HepG2 (cell line): Measurements from ENCODE around the gene ZBP1. TPM values are rescaled to one million over a fixed set of nuclear protein-coding genes. Genes with fewer than 3 reads are reported as not detected.

Experiments
- ASH2L ChIP-seq: fragments of 300-600, 200-600 bp; sonication (generic); IDR thresholded peaks from 2 replicates; pipeline ENCODE4 v1.7.0; 2017; ENCODE audit warnings: low read depth, mild to moderate bottlenecking, moderate library complexity, mixed read lengths, low read length; ENCODE audit not compliant: insufficient read length
- FLYWCH1 ChIP-seq: sonication (generic); formaldehyde crosslinking; IDR thresholded peaks from 2 replicates; pipeline ENCODE4 v1.8.1; 2023; ENCODE audit warnings: mild to moderate bottlenecking, missing genetic modification reagents
- JARID2 ChIP-seq: sonication (generic); formaldehyde crosslinking; IDR thresholded peaks from 2 replicates; pipeline ENCODE4 v1.8.1; 2023; ENCODE audit warnings: missing genetic modification reagents, inconsistent platforms; ENCODE audit not compliant: insufficient replicate concordance
- LCORL ChIP-seq, 2 experiments: fragments of 450-650 bp in 1 of 2; sonication (generic) in 1 of 2; formaldehyde crosslinking in 1 of 2; IDR thresholded peaks; 2 replicates each; pipeline versions ENCODE4 v1.5.0 to v1.6.1; 2017 to 2020; ENCODE audit warnings: antibody characterized with exemption in 1 of 2, missing genetic modification reagents in 1 of 2
- MAZ ChIP-seq, 2 experiments: sonication (generic) in 1 of 2; formaldehyde crosslinking in 1 of 2; IDR thresholded peaks; 2 replicates each; pipeline versions ENCODE4 v1.5.0 to v1.6.1; 2012 to 2020; ENCODE audit warnings: low read depth in 2 of 2, mild to moderate bottlenecking in 2 of 2, borderline replicate concordance in 1 of 2, improper control_type of control experiment in 1 of 2, low read length in 1 of 2, missing genetic modification reagents in 1 of 2, moderate library complexity in 1 of 2
- NFE2L2 ChIP-seq: fragments of 150-350 bp; IDR thresholded peaks from 2 replicates; pipeline ENCODE4 v1.6.1; 2014; ENCODE audit warnings: low read length
- NFKBIZ ChIP-seq: IDR thresholded peaks from 2 replicates; pipeline ENCODE4 v1.6.1; 2018; ENCODE audit warnings: missing genetic modification reagents, missing compliant biosample characterization
- NRL ChIP-seq: sonication (generic); formaldehyde crosslinking; IDR thresholded peaks from 2 replicates; pipeline ENCODE4 v1.5.0; 2020; ENCODE audit warnings: missing genetic modification reagents, mild to moderate bottlenecking, moderate library complexity, borderline replicate concordance
- PAWR ChIP-seq: sonication (generic); formaldehyde crosslinking; IDR thresholded peaks from 2 replicates; pipeline ENCODE4 v1.4.0; 2020; ENCODE audit warnings: missing genetic modification reagents, mild to moderate bottlenecking, borderline replicate concordance
- SNAPC2 ChIP-seq: sonication (generic); formaldehyde crosslinking; IDR thresholded peaks from 2 replicates; pipeline ENCODE4 v1.8.1; 2022; ENCODE audit warnings: mild to moderate bottlenecking, missing genetic modification reagents
- U2AF1 ChIP-seq: fragments of 200-400 bp; formaldehyde crosslinking; optimal IDR thresholded peaks from 2 replicates; pipeline ENCODE3; 2017; ENCODE audit warnings: mild to moderate bottlenecking, low read depth, low read length
- ZBTB26 ChIP-seq: IDR thresholded peaks from 2 replicates; pipeline ENCODE4 v1.6.1; 2016; ENCODE audit warnings: missing compliant biosample characterization, missing genetic modification reagents, borderline replicate concordance
- ZFYVE20 ChIP-seq: sonication (generic); formaldehyde crosslinking; IDR thresholded peaks from 2 replicates; pipeline ENCODE4 v1.8.0; 2023; ENCODE audit warnings: low read depth, mild to moderate bottlenecking, moderate library complexity, missing genetic modification reagents, borderline replicate concordance
- ZZZ3 ChIP-seq: sonication (generic); formaldehyde crosslinking; IDR thresholded peaks from 2 replicates; pipeline ENCODE4 v1.4.0; 2020; ENCODE audit warnings: missing genetic modification reagents, mild to moderate bottlenecking, borderline replicate concordance
- polyA plus RNA-seq, 8 experiments: library from polyadenylated mRNA; depleted of rRNA in 3 of 8; stranded (reverse) in 7 of 8; unstranded in 1 of 8; fragments of >200 nt; fragmentation: Illumina TruSeq in 4 of 8; extraction: Trizol in 4 of 8; gene quantifications; 2 replicates each; pipeline versions ENCODE4 v1.2.1 to v1.2.3, GENCODE V29; 2011 to 2016; ENCODE audit warnings: low read depth in 4 of 8, missing spikeins in 1 of 8, mixed read lengths in 1 of 8; ENCODE audit not compliant: insufficient read depth in 1 of 8
- total RNA-seq, 5 experiments: library from RNA; depleted of rRNA; stranded (reverse); fragments of >200 nt; fragmentation: Illumina TruSeq; extraction: Trizol; gene quantifications; 2 replicates each; pipeline ENCODE4 v1.2.3, GENCODE V29; 2016; ENCODE audit warnings: low read depth in 1 of 5
- TF ChIP-seq, protein P1 (sequence below): IDR thresholded peaks from 2 replicates; pipeline ENCODE4 v1.6.1; 2016; ENCODE audit warnings: control low read depth
- TF ChIP-seq, protein P2 (sequence below): sonication (generic); formaldehyde crosslinking; IDR thresholded peaks from 2 replicates; pipeline ENCODE4 v1.4.0; 2020; ENCODE audit warnings: missing genetic modification reagents
- TF ChIP-seq, protein P3 (sequence below): sonication (generic); formaldehyde crosslinking; IDR thresholded peaks from 2 replicates; pipeline ENCODE4 v1.4.0; 2020; ENCODE audit warnings: missing genetic modification reagents, borderline replicate concordance
- TF ChIP-seq, protein P4 (sequence below), 2 experiments: sonication (generic) in 1 of 2; formaldehyde crosslinking in 1 of 2; IDR thresholded peaks; 2 replicates each; pipeline versions ENCODE4 v1.4.0 to v1.6.1; 2018 to 2020; ENCODE audit warnings: missing genetic modification reagents in 2 of 2, borderline replicate concordance in 1 of 2, low read depth in 1 of 2, mild to moderate bottlenecking in 1 of 2, missing biosample characterization in 1 of 2

Gene ZBP1
- total and polyA plus RNA-seq, 2 of the 13 experiments (the other 11 are each of a cell fraction or from before 2014, with no cell fraction given) = not detected

DNA sequence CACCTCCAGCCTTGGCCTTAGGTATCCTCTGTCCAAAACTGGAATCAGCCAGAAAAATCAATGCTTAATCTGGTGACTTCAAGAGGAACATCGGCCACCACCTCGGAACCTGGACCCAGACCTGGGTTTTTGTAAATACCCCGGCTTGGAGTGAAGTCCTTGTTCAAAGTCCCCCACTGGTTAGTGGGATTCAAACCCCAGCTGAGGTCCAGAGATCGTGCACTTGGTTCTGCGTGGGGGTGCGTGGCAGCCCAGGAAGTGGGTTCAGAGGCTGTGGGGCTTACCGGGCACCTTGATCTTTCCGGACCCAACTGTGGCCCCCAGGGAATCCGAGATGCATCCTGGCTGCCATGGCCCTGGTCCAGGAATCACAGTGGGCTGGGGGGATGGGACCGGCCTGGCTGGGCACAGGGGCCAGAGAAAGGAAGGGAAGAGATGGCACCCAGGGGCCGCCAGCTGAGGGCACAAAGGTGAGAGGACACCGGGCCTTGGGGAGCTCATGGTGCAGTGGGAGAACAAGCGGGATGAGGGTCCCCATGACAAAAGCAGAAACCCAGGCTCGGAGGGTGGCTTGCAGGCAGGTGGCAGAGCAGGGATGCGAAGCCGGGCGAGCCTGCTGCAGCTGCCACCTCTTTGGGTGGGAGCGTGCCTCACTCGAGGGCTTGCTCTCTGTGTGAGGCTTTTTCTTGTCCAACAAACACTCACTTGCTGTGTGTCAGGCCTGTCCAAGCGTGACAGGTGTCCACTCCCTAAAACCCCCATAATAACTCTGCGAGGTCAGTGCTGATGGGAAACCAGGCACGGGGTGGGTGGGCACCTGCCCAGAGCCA is 27.7 kb downstream of the ZBP1 start (continued):
- TF ChIP-seq FLYWCH1 (CRISPR knock-in tag) (no peak), ASH2L (no peak), LCORL (IDR thresholded peaks at IDR 0.05) (no peak), LCORL (CRISPR knock-in tag; IDR thresholded peaks at IDR 0.05) (peak; percentile 92), ZFYVE20 (CRISPR knock-in tag) (no peak), NRL (CRISPR knock-in tag) (peak; percentile 74), ZZZ3 (CRISPR knock-in tag) (peak; percentile 82; the same call in 1 of the 2 replicates), JARID2 (CRISPR knock-in tag) (no peak), NFKBIZ (CRISPR knock-in tag) (no peak), U2AF1 (no peak), MAZ (IDR thresholded peaks at IDR 0.05; ENCODE audit: borderline replicate concordance, low read depth, low read length) (no peak), MAZ (CRISPR knock-in tag; IDR thresholded peaks at IDR 0.05; ENCODE audit: low read depth) (no peak; the same call in 1 of the 2 replicates), SNAPC2 (CRISPR knock-in tag) (no peak), PAWR (CRISPR knock-in tag) (no peak), NFE2L2 (no peak), ZBTB26 (CRISPR knock-in tag) (no peak)
- TF ChIP-seq, protein P1, sequence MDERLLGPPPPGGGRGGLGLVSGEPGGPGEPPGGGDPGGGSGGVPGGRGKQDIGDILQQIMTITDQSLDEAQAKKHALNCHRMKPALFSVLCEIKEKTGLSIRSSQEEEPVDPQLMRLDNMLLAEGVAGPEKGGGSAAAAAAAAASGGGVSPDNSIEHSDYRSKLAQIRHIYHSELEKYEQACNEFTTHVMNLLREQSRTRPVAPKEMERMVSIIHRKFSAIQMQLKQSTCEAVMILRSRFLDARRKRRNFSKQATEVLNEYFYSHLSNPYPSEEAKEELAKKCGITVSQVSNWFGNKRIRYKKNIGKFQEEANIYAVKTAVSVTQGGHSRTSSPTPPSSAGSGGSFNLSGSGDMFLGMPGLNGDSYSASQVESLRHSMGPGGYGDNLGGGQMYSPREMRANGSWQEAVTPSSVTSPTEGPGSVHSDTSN (CRISPR knock-in tag) = no peak
- TF ChIP-seq, protein P2, sequence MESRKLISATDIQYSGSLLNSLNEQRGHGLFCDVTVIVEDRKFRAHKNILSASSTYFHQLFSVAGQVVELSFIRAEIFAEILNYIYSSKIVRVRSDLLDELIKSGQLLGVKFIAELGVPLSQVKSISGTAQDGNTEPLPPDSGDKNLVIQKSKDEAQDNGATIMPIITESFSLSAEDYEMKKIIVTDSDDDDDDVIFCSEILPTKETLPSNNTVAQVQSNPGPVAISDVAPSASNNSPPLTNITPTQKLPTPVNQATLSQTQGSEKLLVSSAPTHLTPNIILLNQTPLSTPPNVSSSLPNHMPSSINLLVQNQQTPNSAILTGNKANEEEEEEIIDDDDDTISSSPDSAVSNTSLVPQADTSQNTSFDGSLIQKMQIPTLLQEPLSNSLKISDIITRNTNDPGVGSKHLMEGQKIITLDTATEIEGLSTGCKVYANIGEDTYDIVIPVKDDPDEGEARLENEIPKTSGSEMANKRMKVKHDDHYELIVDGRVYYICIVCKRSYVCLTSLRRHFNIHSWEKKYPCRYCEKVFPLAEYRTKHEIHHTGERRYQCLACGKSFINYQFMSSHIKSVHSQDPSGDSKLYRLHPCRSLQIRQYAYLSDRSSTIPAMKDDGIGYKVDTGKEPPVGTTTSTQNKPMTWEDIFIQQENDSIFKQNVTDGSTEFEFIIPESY (CRISPR knock-in tag) = no peak
- TF ChIP-seq, protein P3, sequence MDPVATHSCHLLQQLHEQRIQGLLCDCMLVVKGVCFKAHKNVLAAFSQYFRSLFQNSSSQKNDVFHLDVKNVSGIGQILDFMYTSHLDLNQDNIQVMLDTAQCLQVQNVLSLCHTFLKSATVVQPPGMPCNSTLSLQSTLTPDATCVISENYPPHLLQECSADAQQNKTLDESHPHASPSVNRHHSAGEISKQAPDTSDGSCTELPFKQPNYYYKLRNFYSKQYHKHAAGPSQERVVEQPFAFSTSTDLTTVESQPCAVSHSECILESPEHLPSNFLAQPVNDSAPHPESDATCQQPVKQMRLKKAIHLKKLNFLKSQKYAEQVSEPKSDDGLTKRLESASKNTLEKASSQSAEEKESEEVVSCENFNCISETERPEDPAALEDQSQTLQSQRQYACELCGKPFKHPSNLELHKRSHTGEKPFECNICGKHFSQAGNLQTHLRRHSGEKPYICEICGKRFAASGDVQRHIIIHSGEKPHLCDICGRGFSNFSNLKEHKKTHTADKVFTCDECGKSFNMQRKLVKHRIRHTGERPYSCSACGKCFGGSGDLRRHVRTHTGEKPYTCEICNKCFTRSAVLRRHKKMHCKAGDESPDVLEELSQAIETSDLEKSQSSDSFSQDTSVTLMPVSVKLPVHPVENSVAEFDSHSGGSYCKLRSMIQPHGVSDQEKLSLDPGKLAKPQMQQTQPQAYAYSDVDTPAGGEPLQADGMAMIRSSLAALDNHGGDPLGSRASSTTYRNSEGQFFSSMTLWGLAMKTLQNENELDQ (CRISPR knock-in tag) = no peak
- TF ChIP-seq, protein P4, sequence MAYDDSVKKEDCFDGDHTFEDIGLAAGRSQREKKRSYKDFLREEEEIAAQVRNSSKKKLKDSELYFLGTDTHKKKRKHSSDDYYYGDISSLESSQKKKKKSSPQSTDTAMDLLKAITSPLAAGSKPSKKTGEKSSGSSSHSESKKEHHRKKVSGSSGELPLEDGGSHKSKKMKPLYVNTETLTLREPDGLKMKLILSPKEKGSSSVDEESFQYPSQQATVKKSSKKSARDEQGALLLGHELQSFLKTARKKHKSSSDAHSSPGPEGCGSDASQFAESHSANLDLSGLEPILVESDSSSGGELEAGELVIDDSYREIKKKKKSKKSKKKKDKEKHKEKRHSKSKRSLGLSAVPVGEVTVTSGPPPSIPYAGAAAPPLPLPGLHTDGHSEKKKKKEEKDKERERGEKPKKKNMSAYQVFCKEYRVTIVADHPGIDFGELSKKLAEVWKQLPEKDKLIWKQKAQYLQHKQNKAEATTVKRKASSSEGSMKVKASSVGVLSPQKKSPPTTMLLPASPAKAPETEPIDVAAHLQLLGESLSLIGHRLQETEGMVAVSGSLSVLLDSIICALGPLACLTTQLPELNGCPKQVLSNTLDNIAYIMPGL (CRISPR knock-in tag; IDR thresholded peaks at IDR 0.05; ENCODE audit: borderline replicate concordance in 1 of 2, low read depth in 1 of 2) = no peak
